Endothelial cell (in vitro differentiated cells): ENCODE measurements around the gene RAET1E. TPM values are rescaled to one million over a fixed set of nuclear protein-coding genes. Genes with fewer than 3 reads are reported as not detected.

Experiments used
- DNase-seq: peaks from one replicate; pipeline ENCODE4 v3.0.0; 2021; ENCODE audit warnings: low spot score
- H3K27ac Mint-ChIP-seq: one replicate; pipeline ENCODE4 v1.8.0; 2021; ENCODE audit warnings: mixed read lengths, inconsistent platforms; ENCODE audit not compliant: unreplicated experiment
- H3K27me3 Mint-ChIP-seq: one replicate; pipeline ENCODE4 v1.8.0; 2021; ENCODE audit warnings: mild to moderate bottlenecking, moderate library complexity, mixed read lengths, inconsistent platforms; ENCODE audit not compliant: unreplicated experiment
- H3K36me3 Mint-ChIP-seq: one replicate; pipeline ENCODE4 v1.8.0; 2021; ENCODE audit warnings: mild to moderate bottlenecking, low read depth, mixed read lengths, inconsistent platforms; ENCODE audit not compliant: unreplicated experiment
- H3K4me1 Mint-ChIP-seq: one replicate; pipeline ENCODE4 v1.8.0; 2021; ENCODE audit warnings: mild to moderate bottlenecking, mixed read lengths, inconsistent platforms; ENCODE audit not compliant: unreplicated experiment
- H3K4me3 Mint-ChIP-seq: one replicate; pipeline ENCODE4 v1.8.0; 2021; ENCODE audit warnings: mild to moderate bottlenecking, mixed read lengths, inconsistent platforms; ENCODE audit not compliant: unreplicated experiment
- H3K9me3 Mint-ChIP-seq: one replicate; pipeline ENCODE4 v1.8.0; 2021; ENCODE audit warnings: mixed read lengths, inconsistent platforms; ENCODE audit not compliant: unreplicated experiment
- total RNA-seq: library from RNA; stranded (reverse); fragmentation: NEBNext Ultra II Directional; extraction: Animal tissue kit (Norgen Biotek cat#: 25700); gene quantifications from one replicate; pipeline ENCODE4 v1.2.1, GENCODE V29; 2021; ENCODE audit not compliant: unreplicated experiment
- TF ChIP-seq, protein P1 (sequence below): fragments of 200-600 bp; sonication (generic); IDR thresholded peaks from one replicate; pipeline ENCODE4 v1.5.0; 2021; ENCODE audit warnings: antibody characterized with exemption; ENCODE audit not compliant: unreplicated experiment

RAET1E gene
- total RNA-seq, 1 donor from 2014 or later = 0.28 TPM

DNA sequence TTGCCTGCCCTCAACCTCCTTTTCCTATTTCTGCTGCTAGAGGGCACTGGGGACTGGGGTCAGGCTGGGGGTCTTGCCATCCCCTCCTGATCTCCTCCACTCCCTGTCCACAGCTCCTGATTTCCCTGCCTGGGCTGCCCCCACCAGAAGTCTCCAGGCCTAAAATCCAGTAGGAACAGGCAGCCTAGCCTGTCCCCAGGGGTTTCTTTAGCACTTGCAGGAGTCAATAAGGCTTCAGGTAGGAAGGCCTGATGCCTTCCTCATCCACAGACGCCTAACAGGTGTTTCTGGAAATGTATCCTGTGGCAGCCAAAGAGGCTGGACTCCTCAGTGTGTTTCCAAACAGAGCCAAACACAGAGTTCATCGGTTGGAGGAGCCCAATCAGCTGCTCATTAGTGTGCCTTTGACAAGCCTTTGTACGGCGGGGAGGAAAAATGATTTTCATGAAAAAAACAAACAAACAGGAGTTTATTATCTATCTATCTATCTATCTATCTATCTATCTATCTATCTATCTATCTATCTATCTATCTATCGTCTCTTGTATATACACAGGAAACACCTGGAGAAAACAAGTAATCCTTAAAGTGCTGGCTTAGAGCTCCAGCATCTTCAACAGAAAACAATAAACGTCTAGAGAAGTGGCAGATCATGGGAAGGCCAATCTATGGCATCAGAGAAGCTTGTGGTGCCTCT lies 3.7 kb upstream of the RAET1E start:
- DNase-seq = no peak
- H3K4me3 Mint-ChIP-seq = no peak overlapping the region
- peaks cover 16% of the 10 kb centered on the region for H3K4me1 Mint-ChIP-seq
- H3K36me3 Mint-ChIP-seq = no peaks in the 10 kb centered on the region
- TF ChIP-seq, protein P1, sequence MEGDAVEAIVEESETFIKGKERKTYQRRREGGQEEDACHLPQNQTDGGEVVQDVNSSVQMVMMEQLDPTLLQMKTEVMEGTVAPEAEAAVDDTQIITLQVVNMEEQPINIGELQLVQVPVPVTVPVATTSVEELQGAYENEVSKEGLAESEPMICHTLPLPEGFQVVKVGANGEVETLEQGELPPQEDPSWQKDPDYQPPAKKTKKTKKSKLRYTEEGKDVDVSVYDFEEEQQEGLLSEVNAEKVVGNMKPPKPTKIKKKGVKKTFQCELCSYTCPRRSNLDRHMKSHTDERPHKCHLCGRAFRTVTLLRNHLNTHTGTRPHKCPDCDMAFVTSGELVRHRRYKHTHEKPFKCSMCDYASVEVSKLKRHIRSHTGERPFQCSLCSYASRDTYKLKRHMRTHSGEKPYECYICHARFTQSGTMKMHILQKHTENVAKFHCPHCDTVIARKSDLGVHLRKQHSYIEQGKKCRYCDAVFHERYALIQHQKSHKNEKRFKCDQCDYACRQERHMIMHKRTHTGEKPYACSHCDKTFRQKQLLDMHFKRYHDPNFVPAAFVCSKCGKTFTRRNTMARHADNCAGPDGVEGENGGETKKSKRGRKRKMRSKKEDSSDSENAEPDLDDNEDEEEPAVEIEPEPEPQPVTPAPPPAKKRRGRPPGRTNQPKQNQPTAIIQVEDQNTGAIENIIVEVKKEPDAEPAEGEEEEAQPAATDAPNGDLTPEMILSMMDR = no peak
- H3K27me3 Mint-ChIP-seq = peaks cover 6% of the 10 kb centered on the region
- no peaks in the 10 kb centered on the region for H3K9me3 Mint-ChIP-seq
- H3K27ac Mint-ChIP-seq = no peak overlapping the region

DNA sequence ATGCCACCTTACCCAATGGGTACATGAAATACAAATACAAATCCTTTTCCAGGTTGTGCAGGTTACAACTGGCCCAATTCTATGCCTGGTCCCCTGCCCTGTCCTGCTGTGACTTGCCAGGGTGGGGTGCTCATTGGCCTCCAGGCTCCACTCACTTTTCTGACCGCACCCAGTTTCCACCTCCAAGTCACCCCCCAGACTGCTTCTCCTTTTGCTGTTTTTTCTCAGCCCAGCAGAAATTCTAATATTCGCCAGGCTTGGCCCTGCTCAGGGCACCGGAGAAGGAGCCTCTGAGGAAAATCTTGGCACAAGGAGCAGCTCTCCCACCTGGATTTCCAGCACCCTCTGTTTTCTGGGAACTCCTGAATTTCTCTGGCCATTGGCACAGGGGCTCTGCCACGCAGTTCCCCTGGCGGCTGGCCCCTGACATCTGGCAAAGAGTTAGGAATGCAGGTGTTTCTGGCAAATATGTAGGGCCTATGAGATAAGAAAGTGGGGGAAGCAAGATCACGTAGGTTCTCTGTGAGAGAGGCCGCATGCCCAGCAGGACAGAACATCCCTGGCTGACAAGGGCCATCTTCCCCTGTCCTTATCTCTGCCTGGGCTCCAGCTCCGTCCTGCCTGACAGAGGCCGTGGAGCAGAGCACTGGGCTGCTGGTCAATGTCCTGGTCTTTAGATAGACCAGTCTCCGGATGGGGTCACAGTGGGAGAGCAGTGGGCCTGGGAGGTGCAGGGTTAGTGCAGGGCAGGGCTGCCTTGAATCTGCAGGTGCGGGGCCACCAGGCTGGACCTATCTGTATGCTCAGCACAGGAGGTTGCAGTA lies 2.9 kb upstream of the RAET1E start:
- peaks cover 6% of the 10 kb centered on the region for H3K27me3 Mint-ChIP-seq
- H3K36me3 Mint-ChIP-seq = no peaks in the 10 kb centered on the region
- peaks cover 18% of the 10 kb centered on the region for H3K4me1 Mint-ChIP-seq
- no peak overlapping the region for H3K27ac Mint-ChIP-seq
- DNase-seq = no peak
- H3K9me3 Mint-ChIP-seq = no peaks in the 10 kb centered on the region
- TF ChIP-seq, protein P1 = no peak
- H3K4me3 Mint-ChIP-seq = no peak overlapping the region

DNA sequence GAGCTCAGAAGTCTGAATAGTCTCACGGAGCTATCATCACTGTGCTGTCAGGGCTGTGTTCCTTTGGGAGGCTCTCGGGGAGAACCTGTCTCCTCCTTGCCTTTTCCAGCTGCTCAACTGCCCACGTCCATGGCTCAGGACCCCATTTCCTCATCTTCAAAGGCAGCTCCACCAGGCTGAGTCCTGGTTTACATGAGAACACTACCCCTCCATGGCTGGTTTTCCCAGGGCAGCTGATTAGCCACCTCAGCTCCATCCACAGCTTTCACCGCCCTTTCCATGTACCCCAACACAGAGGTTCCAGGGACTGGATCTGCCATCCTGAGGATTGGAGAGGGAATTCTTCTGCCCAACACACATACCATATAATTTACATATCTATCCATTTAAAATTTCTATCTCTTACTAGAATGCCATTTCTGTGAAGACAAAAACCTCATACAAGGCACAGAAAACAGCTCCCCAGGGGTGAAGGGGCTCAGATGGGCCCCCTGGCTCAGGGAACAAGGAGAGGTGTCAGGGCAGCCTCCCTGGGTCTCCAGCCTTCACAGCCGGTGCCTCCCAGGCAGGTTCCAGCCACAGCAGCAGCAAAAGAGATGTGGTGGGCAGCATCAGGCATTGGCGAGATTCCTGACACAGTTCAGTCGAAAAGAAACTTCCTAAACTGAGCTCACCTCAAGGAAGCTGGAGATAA lies 2.2 kb upstream of the RAET1E start:
- no peaks in the 10 kb centered on the region for H3K36me3 Mint-ChIP-seq
- no peak for DNase-seq
- TF ChIP-seq, protein P1 = no peak
- H3K27me3 Mint-ChIP-seq = peaks cover 6% of the 10 kb centered on the region
- no peak overlapping the region for H3K4me3 Mint-ChIP-seq
- peaks cover 24% of the 10 kb centered on the region for H3K4me1 Mint-ChIP-seq
- no peak overlapping the region for H3K27ac Mint-ChIP-seq
- H3K9me3 Mint-ChIP-seq = no peaks in the 10 kb centered on the region

DNA sequence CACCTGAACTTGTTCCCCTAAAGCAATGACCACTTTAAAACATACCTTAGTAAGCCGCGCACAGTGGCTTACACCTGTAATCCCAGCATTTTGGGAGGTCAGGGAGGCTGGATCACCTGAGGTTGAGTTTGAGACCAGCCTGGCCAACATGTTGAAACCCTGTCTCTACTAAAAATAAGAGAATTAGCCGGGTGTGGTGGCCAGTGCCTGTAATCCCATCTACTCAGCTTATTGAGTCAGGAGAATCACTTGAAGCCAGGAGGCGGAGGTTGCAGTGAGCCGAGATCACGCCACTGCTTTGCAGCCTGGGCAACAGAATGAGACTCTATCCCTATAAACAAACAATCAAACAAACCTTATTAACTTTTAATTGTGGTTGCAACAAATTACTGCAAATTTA lies 1.6 kb upstream of the RAET1E start:
- Mint-ChIP-seq H3K36me3 (no peaks in the 10 kb centered on the region), H3K4me3 (no peak overlapping the region), H3K4me1 (peaks cover 24% of the 10 kb centered on the region), H3K9me3 (no peaks in the 10 kb centered on the region), H3K27me3 (peaks cover 7% of the 10 kb centered on the region), H3K27ac (no peak overlapping the region)
- TF ChIP-seq, protein P1 = no peak
- DNase-seq = no peak
